ENCODE measurements around the gene SMIM24. TPM values are rescaled to one million over a fixed set of nuclear protein-coding genes. Genes with fewer than 3 reads are reported as not detected.

Gene SMIM24
- polyA plus RNA-seq, 4 donors: 270 to 1,947 (median 1,286) TPM

GRCh38 chr19:3496392-3497273, 16.3 kb upstream of the SMIM24 start:
- no peaks in the 10 kb centered on the region for H3K9me3 ChIP-seq (ENCODE audit: control insufficient read depth in 2 of 2, insufficient read depth in 1 of 2, low read depth in 1 of 2, low read length in 1 of 2)
- H3K36me3 ChIP-seq (ENCODE audit: control insufficient read depth in 3 of 3, insufficient read depth in 2 of 3, low read depth in 1 of 3, low read length in 3 of 3): peaks cover 2 to 61% (median 7%) of the 10 kb centered on the region in 3 donors
- no peak for FAIRE-seq
- H3K4me3 ChIP-seq (ENCODE audit: low read depth in 1 of 3, low read length in 3 of 3): no peak overlapping the region
- no peak overlapping the region for H3K27ac ChIP-seq (ENCODE audit: low read depth in 1 of 3, low read length in 2 of 3)
- no peaks in the 10 kb centered on the region for H3K27me3 ChIP-seq (ENCODE audit: control insufficient read depth in 3 of 3, insufficient read depth in 3 of 3, low read length in 3 of 3)
- H3K4me1 ChIP-seq (ENCODE audit: control insufficient read depth in 3 of 3, insufficient read depth in 2 of 3, low read depth in 1 of 3, low read length in 2 of 3): peaks cover 0 to 4% (median 0%) of the 10 kb centered on the region in 3 donors
- no peak for DNase-seq
- 95 to 97% (median 96%) methylated on average over 31 to 32 of the region's 32 CpGs for WGBS, 3 donors

GRCh38 chr19:3494559-3494958, 14.2 kb upstream of the SMIM24 start:
- Histone ChIP-seq H3K9me3 (ENCODE audit: control insufficient read depth in 2 of 2, insufficient read depth in 1 of 2, low read depth in 1 of 2, low read length in 1 of 2) (no peaks in the 10 kb centered on the region), H3K27me3 (ENCODE audit: control insufficient read depth in 3 of 3, insufficient read depth in 3 of 3, low read length in 3 of 3) (no peaks in the 10 kb centered on the region), H3K27ac (ENCODE audit: low read depth in 1 of 3, low read length in 2 of 3) (no peak overlapping the region), H3K4me1 (ENCODE audit: control insufficient read depth in 3 of 3, insufficient read depth in 2 of 3, low read depth in 1 of 3, low read length in 2 of 3) (peaks cover 0 to under 1% (median 0%) of the 10 kb centered on the region in 3 donors), H3K36me3 (ENCODE audit: control insufficient read depth in 3 of 3, insufficient read depth in 2 of 3, low read depth in 1 of 3, low read length in 3 of 3) (peaks cover 7 to 76% (median 14%) of the 10 kb centered on the region in 3 donors), H3K4me3 (ENCODE audit: low read depth in 1 of 3, low read length in 3 of 3) (no peak overlapping the region)
- no peak for FAIRE-seq
- DNase-seq: no peak
- 85 to 88% (median 86%) methylated on average over 18 of the region's 18 CpGs for WGBS, 3 donors

- no peak for DNase-seq
- WGBS, 3 donors: 84 to 90% (median 85%) methylated on average over 15 of the region's 15 CpGs
- Histone ChIP-seq H3K4me1 (ENCODE audit: control insufficient read depth in 3 of 3, insufficient read depth in 2 of 3, low read depth in 1 of 3, low read length in 2 of 3) (no peaks in the 10 kb centered on the region), H3K9me3 (ENCODE audit: control insufficient read depth in 2 of 2, insufficient read depth in 1 of 2, low read depth in 1 of 2, low read length in 1 of 2) (no peaks in the 10 kb centered on the region), H3K27me3 (ENCODE audit: control insufficient read depth in 3 of 3, insufficient read depth in 3 of 3, low read length in 3 of 3) (no peaks in the 10 kb centered on the region), H3K4me3 (ENCODE audit: low read depth in 1 of 3, low read length in 3 of 3) (no peak overlapping the region), H3K36me3 (ENCODE audit: control insufficient read depth in 3 of 3, insufficient read depth in 2 of 3, low read depth in 1 of 3, low read length in 3 of 3) (peaks cover 7 to 76% (median 14%) of the 10 kb centered on the region in 3 donors), H3K27ac (ENCODE audit: low read depth in 1 of 3, low read length in 2 of 3) (no peak overlapping the region)
- FAIRE-seq: no peak
Observed at GRCh38 chr19:3494051-3494450, 13.7 kb upstream of the SMIM24 start.

- WGBS, 3 donors: 94 to 95% (median 95%) methylated on average over 14 of the region's 14 CpGs
- no peak overlapping the region for H3K27ac ChIP-seq (ENCODE audit: low read depth in 1 of 3, low read length in 2 of 3)
- H3K27me3 ChIP-seq (ENCODE audit: control insufficient read depth in 3 of 3, insufficient read depth in 3 of 3, low read length in 3 of 3): no peaks in the 10 kb centered on the region
- FAIRE-seq (no peak), DNase-seq (no peak)
- H3K4me3 ChIP-seq (ENCODE audit: low read depth in 1 of 3, low read length in 3 of 3): no peak overlapping the region
- no peaks in the 10 kb centered on the region for H3K4me1 ChIP-seq (ENCODE audit: control insufficient read depth in 3 of 3, insufficient read depth in 2 of 3, low read depth in 1 of 3, low read length in 2 of 3)
- H3K9me3 ChIP-seq (ENCODE audit: control insufficient read depth in 2 of 2, insufficient read depth in 1 of 2, low read depth in 1 of 2, low read length in 1 of 2): no peaks in the 10 kb centered on the region
- peaks cover 7 to 76% (median 14%) of the 10 kb centered on the region in 3 donors for H3K36me3 ChIP-seq (ENCODE audit: control insufficient read depth in 3 of 3, insufficient read depth in 2 of 3, low read depth in 1 of 3, low read length in 3 of 3)
Observed at GRCh38 chr19:3493651-3494050, 13.3 kb upstream of the SMIM24 start.

- 93 to 94% (median 93%) methylated on average over 16 of the region's 16 CpGs for WGBS, 3 donors
- Histone ChIP-seq H3K9me3 (ENCODE audit: control insufficient read depth in 2 of 2, insufficient read depth in 1 of 2, low read depth in 1 of 2, low read length in 1 of 2) (no peaks in the 10 kb centered on the region), H3K27me3 (ENCODE audit: control insufficient read depth in 3 of 3, insufficient read depth in 3 of 3, low read length in 3 of 3) (no peaks in the 10 kb centered on the region), H3K4me1 (ENCODE audit: control insufficient read depth in 3 of 3, insufficient read depth in 2 of 3, low read depth in 1 of 3, low read length in 2 of 3) (no peaks in the 10 kb centered on the region), H3K36me3 (ENCODE audit: control insufficient read depth in 3 of 3, insufficient read depth in 2 of 3, low read depth in 1 of 3, low read length in 3 of 3) (peaks cover 7 to 78% (median 14%) of the 10 kb centered on the region in 3 donors), H3K4me3 (ENCODE audit: low read depth in 1 of 3, low read length in 3 of 3) (no peak overlapping the region), H3K27ac (ENCODE audit: low read depth in 1 of 3, low read length in 2 of 3) (no peak overlapping the region)
- DNase-seq (no peak), FAIRE-seq (no peak)
Observed at GRCh38 chr19:3492919-3493318, 12.6 kb upstream of the SMIM24 start.

- Histone ChIP-seq H3K27ac (ENCODE audit: low read depth in 1 of 3, low read length in 2 of 3) (no peak overlapping the region), H3K4me3 (ENCODE audit: low read depth in 1 of 3, low read length in 3 of 3) (no peak overlapping the region), H3K4me1 (ENCODE audit: control insufficient read depth in 3 of 3, insufficient read depth in 2 of 3, low read depth in 1 of 3, low read length in 2 of 3) (no peaks in the 10 kb centered on the region), H3K36me3 (ENCODE audit: control insufficient read depth in 3 of 3, insufficient read depth in 2 of 3, low read depth in 1 of 3, low read length in 3 of 3) (peaks cover 7 to 74% (median 14%) of the 10 kb centered on the region in 3 donors), H3K9me3 (ENCODE audit: control insufficient read depth in 2 of 2, insufficient read depth in 1 of 2, low read depth in 1 of 2, low read length in 1 of 2) (no peaks in the 10 kb centered on the region), H3K27me3 (ENCODE audit: control insufficient read depth in 3 of 3, insufficient read depth in 3 of 3, low read length in 3 of 3) (no peaks in the 10 kb centered on the region)
- FAIRE-seq (no peak), DNase-seq (no peak)
- 95 to 98% (median 97%) methylated on average over 41 to 45 of the region's 45 CpGs for WGBS, 3 donors
Observed at GRCh38 chr19:3492131-3492839, 12.0 kb upstream of the SMIM24 start.

- no peak overlapping the region for H3K27ac ChIP-seq (ENCODE audit: low read depth in 1 of 3, low read length in 2 of 3)
- DNase-seq: no peak
- no peak for FAIRE-seq
- H3K9me3 ChIP-seq (ENCODE audit: control insufficient read depth in 2 of 2, insufficient read depth in 1 of 2, low read depth in 1 of 2, low read length in 1 of 2): peaks cover 0 to 2% of the 10 kb centered on the region in 2 donors
- H3K4me1 ChIP-seq (ENCODE audit: control insufficient read depth in 3 of 3, insufficient read depth in 2 of 3, low read depth in 1 of 3, low read length in 2 of 3): no peaks in the 10 kb centered on the region
- no peaks in the 10 kb centered on the region for H3K27me3 ChIP-seq (ENCODE audit: control insufficient read depth in 3 of 3, insufficient read depth in 3 of 3, low read length in 3 of 3)
- H3K4me3 ChIP-seq (ENCODE audit: low read depth in 1 of 3, low read length in 3 of 3): no peak overlapping the region
- H3K36me3 ChIP-seq (ENCODE audit: control insufficient read depth in 3 of 3, insufficient read depth in 2 of 3, low read depth in 1 of 3, low read length in 3 of 3): peaks cover 7 to 74% (median 14%) of the 10 kb centered on the region in 3 donors
- 96% methylated on average over 52 to 55 of the region's 55 CpGs for WGBS, 3 donors
Observed at GRCh38 chr19:3491396-3492119, 11.2 kb upstream of the SMIM24 start.

- peaks cover 0 to 6% (median 0%) of the 10 kb centered on the region in 3 donors for H3K27me3 ChIP-seq (ENCODE audit: control insufficient read depth in 3 of 3, insufficient read depth in 3 of 3, low read length in 3 of 3)
- peak in 1 of 2 donors; percentile 68 for DNase-seq
- H3K4me1 ChIP-seq (ENCODE audit: control insufficient read depth in 3 of 3, insufficient read depth in 2 of 3, low read depth in 1 of 3, low read length in 2 of 3): peaks cover 0 to 28% (median 0%) of the 10 kb centered on the region in 3 donors
- H3K27ac ChIP-seq (ENCODE audit: low read depth in 1 of 3, low read length in 2 of 3): peak within 1 kb of the TSS; percentile 68 to 99 (median 96)
- peaks cover 0 to 7% of the 10 kb centered on the region in 2 donors for H3K9me3 ChIP-seq (ENCODE audit: control insufficient read depth in 2 of 2, insufficient read depth in 1 of 2, low read depth in 1 of 2, low read length in 1 of 2)
- 19 to 80% (median 39%) methylated on average over 23 to 33 of the region's 33 CpGs for WGBS, 3 donors
- H3K36me3 ChIP-seq (ENCODE audit: control insufficient read depth in 3 of 3, insufficient read depth in 2 of 3, low read depth in 1 of 3, low read length in 3 of 3): peaks cover 0 to 21% (median 0%) of the 10 kb centered on the region in 3 donors
- no peak for FAIRE-seq
- peak within 1 kb of the TSS in 2 of 3 donors; percentile 5 to 75 for H3K4me3 ChIP-seq (ENCODE audit: low read depth in 1 of 3, low read length in 3 of 3)
Observed at GRCh38 chr19:3483226-3483628, 2.9 kb upstream of the SMIM24 start, which contains the start of gene SMIM44. Gene SMIM44 (minus strand): TSS chr19:3483441. CDS start chr19:3483403, 38 bp downstream.
